WTC11 (cell line): ENCODE results near the gene ZFP36L1. TPM values are rescaled to one million over a fixed set of nuclear protein-coding genes. Genes with fewer than 3 reads are reported as not detected.

ENCODE experiments used
- ATAC-seq: fragments of 200-7000 bp; cut with Tn5 transposase; 2 replicates; pipeline ENCODE4 v1.10.0; 2021; ENCODE audit warnings: mild to moderate bottlenecking, moderate library complexity
- CTCF ChIA-PET: fragments of 300-600 bp; sonication (Branson Sonifier 250); formaldehyde crosslinking; loops from one replicate; lab custom pipeline; 2021; ENCODE audit warnings: antibody characterized with exemption; lab: Charles Lee
- POLR2A ChIA-PET: fragments of 350-600 bp; sonication (Branson Sonifier 250); formaldehyde crosslinking; loops from one replicate; lab custom pipeline; 2021; ENCODE audit warnings: antibody characterized with exemption; lab: Charles Lee
- DNase-seq: peaks from one replicate; pipeline ENCODE4 v3.0.0; 2021; ENCODE audit warnings: low spot score
- H3K27ac Mint-ChIP-seq: 2 replicates; pipeline ENCODE4 v1.8.0; 2021; ENCODE audit warnings: mixed read lengths
- H3K27me3 Mint-ChIP-seq: 2 replicates; pipeline ENCODE4 v1.8.0; 2021; ENCODE audit warnings: low read depth, mild to moderate bottlenecking, moderate library complexity, mixed read lengths
- H3K36me3 Mint-ChIP-seq: 2 replicates; pipeline ENCODE4 v1.8.0; 2021; ENCODE audit warnings: mixed read lengths
- H3K4me1 Mint-ChIP-seq: 2 replicates; pipeline ENCODE4 v1.8.0; 2022; ENCODE audit warnings: mixed read lengths
- H3K4me3 Mint-ChIP-seq: 2 replicates; pipeline ENCODE4 v1.8.0; 2021; ENCODE audit warnings: mild to moderate bottlenecking, moderate library complexity, mixed read lengths
- H3K9me3 Mint-ChIP-seq: 2 replicates; pipeline ENCODE4 v1.8.0; 2021; ENCODE audit warnings: mixed read lengths
- ATF1 ChIP-seq: sonication (generic); formaldehyde crosslinking; IDR thresholded peaks from 2 replicates; pipeline ENCODE4 v1.8.1; 2023; ENCODE audit warnings: mild to moderate bottlenecking, moderate library complexity, missing genetic modification reagents
- CBFB ChIP-seq: sonication (generic); formaldehyde crosslinking; IDR thresholded peaks from 2 replicates; pipeline ENCODE4 v1.8.1; 2022; ENCODE audit warnings: mild to moderate bottlenecking, low read depth, missing genetic modification reagents
- ESRRA ChIP-seq: sonication (generic); formaldehyde crosslinking; IDR thresholded peaks from 2 replicates; pipeline ENCODE4 v1.8.1; 2022; ENCODE audit warnings: mild to moderate bottlenecking, missing genetic modification reagents, borderline replicate concordance
- FOXJ3 ChIP-seq: sonication (generic); formaldehyde crosslinking; IDR thresholded peaks from 2 replicates; pipeline ENCODE4 v1.9.0; 2021; ENCODE audit warnings: missing genetic modification reagents, mild to moderate bottlenecking, borderline replicate concordance
- HMGA2 ChIP-seq: fragments of 250-450 bp; sonication (Bioruptor Pico); IDR thresholded peaks from 2 replicates; pipeline ENCODE4 v1.4.0; 2021; ENCODE audit warnings: mild to moderate bottlenecking, moderate library complexity
- OVOL2 ChIP-seq: fragments of 250-450 bp; sonication (Bioruptor Pico); IDR thresholded peaks from 2 replicates; pipeline ENCODE4 v1.9.0; 2021; ENCODE audit warnings: mild to moderate bottlenecking, borderline replicate concordance
- TCF7 ChIP-seq: sonication (generic); formaldehyde crosslinking; IDR thresholded peaks from 2 replicates; pipeline ENCODE4 v1.8.0; 2022; ENCODE audit warnings: mild to moderate bottlenecking, low read depth, missing genetic modification reagents, moderate library complexity
- ZNF263 ChIP-seq: sonication (generic); formaldehyde crosslinking; IDR thresholded peaks from 2 replicates; pipeline ENCODE4 v1.8.1; 2022; ENCODE audit warnings: low read depth, mild to moderate bottlenecking, moderate library complexity, missing genetic modification reagents
- ZNF423 ChIP-seq: fragments of 250-450 bp; sonication (Bioruptor Pico); IDR thresholded peaks from 2 replicates; pipeline ENCODE4 v2.1.2; 2022; ENCODE audit warnings: mild to moderate bottlenecking, moderate library complexity
- total RNA-seq: library from RNA; stranded (reverse); gene quantifications from 3 replicates; pipeline ENCODE4 v1.2.3, GENCODE V29; 2021
- TF ChIP-seq, protein P1 (sequence below): fragments of 200-600 bp; IDR thresholded peaks from 2 replicates; pipeline ENCODE4 v1.8.0; 2022; ENCODE audit warnings: antibody characterized with exemption
- TF ChIP-seq, protein P2 (sequence below): sonication (generic); formaldehyde crosslinking; IDR thresholded peaks from 2 replicates; pipeline ENCODE4 v1.8.0; 2022; ENCODE audit warnings: mild to moderate bottlenecking, missing genetic modification reagents
- TF ChIP-seq, protein P3 (sequence below): sonication (generic); formaldehyde crosslinking; IDR thresholded peaks from 2 replicates; pipeline ENCODE4 v1.8.0; 2022; ENCODE audit warnings: mild to moderate bottlenecking, missing genetic modification reagents
- TF ChIP-seq, protein P4 (sequence below): fragments of 250-450 bp; sonication (Bioruptor Pico); conservative IDR thresholded peaks from 2 replicates; pipeline ENCODE4 v1.9.0; 2021; ENCODE audit warnings: mild to moderate bottlenecking
- TF ChIP-seq, protein P5 (sequence below): fragments of 250-450 bp; sonication (Bioruptor Pico); IDR thresholded peaks from 2 replicates; pipeline ENCODE4 v2.1.2; 2022; ENCODE audit warnings: mild to moderate bottlenecking, moderate library complexity
- TF ChIP-seq, protein P6 (sequence below): fragments of 250-450 bp; sonication (Bioruptor Pico); IDR thresholded peaks from 2 replicates; pipeline ENCODE4 v1.9.0; 2021; ENCODE audit warnings: mild to moderate bottlenecking, borderline replicate concordance

ZFP36L1 gene
- total RNA-seq, 1 experiment from 2014 or later: 132 TPM

DNA sequence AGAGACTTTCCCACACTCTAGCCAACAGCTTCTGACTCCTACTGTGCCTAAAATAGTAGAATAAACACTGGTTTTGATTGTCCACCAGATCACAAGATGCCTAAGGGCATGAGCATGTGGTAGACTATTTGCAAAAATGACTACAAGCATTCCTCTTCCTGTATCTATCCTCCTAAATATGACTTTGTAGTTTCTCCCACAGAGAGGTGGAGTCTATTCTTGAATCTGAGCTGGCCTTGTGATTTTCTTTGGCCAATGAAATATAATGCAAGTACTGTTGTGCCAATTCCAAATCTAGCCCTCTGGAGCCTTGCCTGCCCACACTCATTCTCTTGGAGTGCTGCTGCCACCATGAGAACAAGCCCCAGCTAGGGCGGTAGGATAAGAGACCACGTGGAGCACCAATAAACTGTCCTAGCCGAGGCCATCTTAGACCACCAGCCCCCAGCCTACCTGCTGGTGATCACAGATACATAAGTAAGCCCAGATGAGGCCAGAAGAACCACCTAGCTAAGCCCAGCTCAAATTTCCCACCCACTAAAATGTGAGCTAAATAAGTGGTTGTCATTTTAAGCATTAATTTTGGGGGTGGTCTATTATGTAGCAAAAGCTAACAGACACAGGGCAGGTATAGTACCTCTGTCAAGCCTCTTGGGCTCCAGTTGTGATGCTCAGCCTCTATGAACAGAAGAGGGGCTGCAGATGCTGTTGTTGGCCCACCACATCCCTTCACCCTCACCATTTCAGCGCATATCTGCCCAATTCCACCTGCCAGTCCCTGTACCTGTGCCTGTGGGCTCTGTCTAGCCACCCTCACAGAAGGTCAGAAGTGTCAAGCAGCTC is 17.9 kb downstream of the ZFP36L1 start:
- no peaks in the 10 kb centered on the region; the same call in 1 of the 2 replicates for H3K27me3 Mint-ChIP-seq
- no peak overlapping the region for H3K4me3 Mint-ChIP-seq
- H3K36me3 Mint-ChIP-seq: no peaks in the 10 kb centered on the region
- peaks cover 11% of the 10 kb centered on the region for H3K4me1 Mint-ChIP-seq
- no peak for TF ChIP-seq HMGA2 (CRISPR knock-in tag)
- TF ChIP-seq ZNF423: no peak
- TF ChIP-seq, protein P1, sequence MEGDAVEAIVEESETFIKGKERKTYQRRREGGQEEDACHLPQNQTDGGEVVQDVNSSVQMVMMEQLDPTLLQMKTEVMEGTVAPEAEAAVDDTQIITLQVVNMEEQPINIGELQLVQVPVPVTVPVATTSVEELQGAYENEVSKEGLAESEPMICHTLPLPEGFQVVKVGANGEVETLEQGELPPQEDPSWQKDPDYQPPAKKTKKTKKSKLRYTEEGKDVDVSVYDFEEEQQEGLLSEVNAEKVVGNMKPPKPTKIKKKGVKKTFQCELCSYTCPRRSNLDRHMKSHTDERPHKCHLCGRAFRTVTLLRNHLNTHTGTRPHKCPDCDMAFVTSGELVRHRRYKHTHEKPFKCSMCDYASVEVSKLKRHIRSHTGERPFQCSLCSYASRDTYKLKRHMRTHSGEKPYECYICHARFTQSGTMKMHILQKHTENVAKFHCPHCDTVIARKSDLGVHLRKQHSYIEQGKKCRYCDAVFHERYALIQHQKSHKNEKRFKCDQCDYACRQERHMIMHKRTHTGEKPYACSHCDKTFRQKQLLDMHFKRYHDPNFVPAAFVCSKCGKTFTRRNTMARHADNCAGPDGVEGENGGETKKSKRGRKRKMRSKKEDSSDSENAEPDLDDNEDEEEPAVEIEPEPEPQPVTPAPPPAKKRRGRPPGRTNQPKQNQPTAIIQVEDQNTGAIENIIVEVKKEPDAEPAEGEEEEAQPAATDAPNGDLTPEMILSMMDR: no peak
- TF ChIP-seq ATF1 (CRISPR knock-in tag): no peak
- TF ChIP-seq, protein P2, sequence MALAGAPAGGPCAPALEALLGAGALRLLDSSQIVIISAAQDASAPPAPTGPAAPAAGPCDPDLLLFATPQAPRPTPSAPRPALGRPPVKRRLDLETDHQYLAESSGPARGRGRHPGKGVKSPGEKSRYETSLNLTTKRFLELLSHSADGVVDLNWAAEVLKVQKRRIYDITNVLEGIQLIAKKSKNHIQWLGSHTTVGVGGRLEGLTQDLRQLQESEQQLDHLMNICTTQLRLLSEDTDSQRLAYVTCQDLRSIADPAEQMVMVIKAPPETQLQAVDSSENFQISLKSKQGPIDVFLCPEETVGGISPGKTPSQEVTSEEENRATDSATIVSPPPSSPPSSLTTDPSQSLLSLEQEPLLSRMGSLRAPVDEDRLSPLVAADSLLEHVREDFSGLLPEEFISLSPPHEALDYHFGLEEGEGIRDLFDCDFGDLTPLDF: no peak
- TF ChIP-seq, protein P3, sequence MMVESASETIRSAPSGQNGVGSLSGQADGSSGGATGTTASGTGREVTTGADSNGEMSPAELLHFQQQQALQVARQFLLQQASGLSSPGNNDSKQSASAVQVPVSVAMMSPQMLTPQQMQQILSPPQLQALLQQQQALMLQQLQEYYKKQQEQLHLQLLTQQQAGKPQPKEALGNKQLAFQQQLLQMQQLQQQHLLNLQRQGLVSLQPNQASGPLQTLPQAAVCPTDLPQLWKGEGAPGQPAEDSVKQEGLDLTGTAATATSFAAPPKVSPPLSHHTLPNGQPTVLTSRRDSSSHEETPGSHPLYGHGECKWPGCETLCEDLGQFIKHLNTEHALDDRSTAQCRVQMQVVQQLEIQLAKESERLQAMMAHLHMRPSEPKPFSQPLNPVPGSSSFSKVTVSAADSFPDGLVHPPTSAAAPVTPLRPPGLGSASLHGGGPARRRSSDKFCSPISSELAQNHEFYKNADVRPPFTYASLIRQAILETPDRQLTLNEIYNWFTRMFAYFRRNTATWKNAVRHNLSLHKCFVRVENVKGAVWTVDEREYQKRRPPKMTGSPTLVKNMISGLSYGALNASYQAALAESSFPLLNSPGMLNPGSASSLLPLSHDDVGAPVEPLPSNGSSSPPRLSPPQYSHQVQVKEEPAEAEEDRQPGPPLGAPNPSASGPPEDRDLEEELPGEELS (CRISPR knock-in tag): no peak
- TF ChIP-seq, protein P4, sequence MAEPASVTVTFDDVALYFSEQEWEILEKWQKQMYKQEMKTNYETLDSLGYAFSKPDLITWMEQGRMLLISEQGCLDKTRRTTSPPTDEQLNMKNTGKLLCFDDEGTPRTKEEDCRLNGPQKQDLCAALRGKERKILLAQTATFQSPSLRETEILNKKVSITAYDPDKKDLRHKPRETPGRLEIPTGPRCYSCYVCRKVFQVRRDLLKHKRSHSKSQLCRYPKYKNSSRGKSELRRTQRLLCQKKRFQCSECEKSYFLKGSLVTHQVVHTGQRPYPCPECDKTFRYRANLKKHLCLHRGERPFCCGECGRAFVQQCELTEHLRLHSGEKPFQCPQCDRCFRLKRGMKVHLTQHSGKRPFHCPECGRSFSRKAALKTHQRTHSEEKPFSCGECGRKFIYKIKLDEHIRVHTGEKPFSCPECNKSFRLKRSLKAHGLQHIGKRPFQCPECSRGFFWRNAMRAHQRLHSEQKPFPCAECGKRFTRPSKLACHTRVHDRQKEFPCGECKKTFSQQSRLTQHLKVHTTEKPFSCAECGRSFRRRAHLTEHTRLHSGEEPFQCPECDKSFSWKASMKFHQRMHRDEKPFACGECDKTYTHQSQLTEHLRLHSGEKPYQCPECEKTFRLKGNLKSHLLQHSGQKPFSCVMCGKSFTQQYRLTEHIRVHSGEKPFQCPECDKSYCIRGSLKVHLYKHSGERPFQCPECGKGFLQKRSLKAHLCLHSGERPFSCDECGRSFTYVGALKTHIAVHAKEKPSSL: no peak
- no peak for TF ChIP-seq ZNF263 (CRISPR knock-in tag)
- TF ChIP-seq, protein P5, sequence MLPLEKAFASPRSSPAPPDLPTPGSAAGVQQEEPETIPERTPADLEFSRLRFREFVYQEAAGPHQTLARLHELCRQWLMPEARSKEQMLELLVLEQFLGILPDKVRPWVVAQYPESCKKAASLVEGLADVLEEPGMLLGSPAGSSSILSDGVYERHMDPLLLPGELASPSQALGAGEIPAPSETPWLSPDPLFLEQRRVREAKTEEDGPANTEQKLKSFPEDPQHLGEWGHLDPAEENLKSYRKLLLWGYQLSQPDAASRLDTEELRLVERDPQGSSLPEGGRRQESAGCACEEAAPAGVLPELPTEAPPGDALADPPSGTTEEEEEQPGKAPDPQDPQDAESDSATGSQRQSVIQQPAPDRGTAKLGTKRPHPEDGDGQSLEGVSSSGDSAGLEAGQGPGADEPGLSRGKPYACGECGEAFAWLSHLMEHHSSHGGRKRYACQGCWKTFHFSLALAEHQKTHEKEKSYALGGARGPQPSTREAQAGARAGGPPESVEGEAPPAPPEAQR (CRISPR knock-in tag): no peak
- TF ChIP-seq CBFB: no peak
- TF ChIP-seq OVOL2 (CRISPR knock-in tag): no peak
- no peak for TF ChIP-seq FOXJ3 (CRISPR knock-in tag)
- TF ChIP-seq, protein P6, sequence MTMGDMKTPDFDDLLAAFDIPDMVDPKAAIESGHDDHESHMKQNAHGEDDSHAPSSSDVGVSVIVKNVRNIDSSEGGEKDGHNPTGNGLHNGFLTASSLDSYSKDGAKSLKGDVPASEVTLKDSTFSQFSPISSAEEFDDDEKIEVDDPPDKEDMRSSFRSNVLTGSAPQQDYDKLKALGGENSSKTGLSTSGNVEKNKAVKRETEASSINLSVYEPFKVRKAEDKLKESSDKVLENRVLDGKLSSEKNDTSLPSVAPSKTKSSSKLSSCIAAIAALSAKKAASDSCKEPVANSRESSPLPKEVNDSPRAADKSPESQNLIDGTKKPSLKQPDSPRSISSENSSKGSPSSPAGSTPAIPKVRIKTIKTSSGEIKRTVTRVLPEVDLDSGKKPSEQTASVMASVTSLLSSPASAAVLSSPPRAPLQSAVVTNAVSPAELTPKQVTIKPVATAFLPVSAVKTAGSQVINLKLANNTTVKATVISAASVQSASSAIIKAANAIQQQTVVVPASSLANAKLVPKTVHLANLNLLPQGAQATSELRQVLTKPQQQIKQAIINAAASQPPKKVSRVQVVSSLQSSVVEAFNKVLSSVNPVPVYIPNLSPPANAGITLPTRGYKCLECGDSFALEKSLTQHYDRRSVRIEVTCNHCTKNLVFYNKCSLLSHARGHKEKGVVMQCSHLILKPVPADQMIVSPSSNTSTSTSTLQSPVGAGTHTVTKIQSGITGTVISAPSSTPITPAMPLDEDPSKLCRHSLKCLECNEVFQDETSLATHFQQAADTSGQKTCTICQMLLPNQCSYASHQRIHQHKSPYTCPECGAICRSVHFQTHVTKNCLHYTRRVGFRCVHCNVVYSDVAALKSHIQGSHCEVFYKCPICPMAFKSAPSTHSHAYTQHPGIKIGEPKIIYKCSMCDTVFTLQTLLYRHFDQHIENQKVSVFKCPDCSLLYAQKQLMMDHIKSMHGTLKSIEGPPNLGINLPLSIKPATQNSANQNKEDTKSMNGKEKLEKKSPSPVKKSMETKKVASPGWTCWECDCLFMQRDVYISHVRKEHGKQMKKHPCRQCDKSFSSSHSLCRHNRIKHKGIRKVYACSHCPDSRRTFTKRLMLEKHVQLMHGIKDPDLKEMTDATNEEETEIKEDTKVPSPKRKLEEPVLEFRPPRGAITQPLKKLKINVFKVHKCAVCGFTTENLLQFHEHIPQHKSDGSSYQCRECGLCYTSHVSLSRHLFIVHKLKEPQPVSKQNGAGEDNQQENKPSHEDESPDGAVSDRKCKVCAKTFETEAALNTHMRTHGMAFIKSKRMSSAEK: no peak
- no peak for TF ChIP-seq TCF7 (CRISPR knock-in tag)
- TF ChIP-seq ESRRA (CRISPR knock-in tag): no peak
- ATAC-seq: no peak
- no peak overlapping the region for H3K27ac Mint-ChIP-seq
- ChIA-PET CTCF (interaction anchor here (0.6 to 3.4 kb wide), 5 partner anchors 10 to 44 kb away, joined by 3 to 12 read pairs (median 3); partner anchors contain the start of gene ZFP36L1), POLR2A (no interaction called here)
- DNase-seq: no peak
- H3K9me3 Mint-ChIP-seq: no peaks in the 10 kb centered on the region; the same call in 1 of the 2 replicates
